ENCODE measurements around the gene C9orf85.
"Not testable (repeated sequence)": the region's sequence is repeated elsewhere in the genome, so short reads cannot be mapped to it uniquely, and the experiment has no call there.

The C9orf85 gene

GRCh38 chr9:71941998-71942567 is 30.6 kb downstream of the C9orf85 start:
- no peak for DNase-seq (ENCODE audit: low read depth)

- DNase-seq (ENCODE audit: low read depth), result no peak
Observed at GRCh38 chr9:71944754-71945375, 33.4 kb downstream of the C9orf85 start.

GRCh38 chr9:71954652-71955051 is 43.2 kb downstream of the C9orf85 start:
- not testable (repeated sequence) for DNase-seq (ENCODE audit: low read depth)

GRCh38 chr9:71955300-71955915 is 44.0 kb downstream of the C9orf85 start:
- DNase-seq (ENCODE audit: low read depth), result no peak

GRCh38 chr9:71962328-71962727 is 50.9 kb downstream of the C9orf85 start:
- no peak for DNase-seq (ENCODE audit: low read depth)

GRCh38 chr9:71963471-71963996 is 52.1 kb downstream of the C9orf85 start:
- not testable (repeated sequence) for DNase-seq (ENCODE audit: low read depth)

GRCh38 chr9:71965403-71965802 is 54.0 kb downstream of the C9orf85 start:
- no peak for DNase-seq (ENCODE audit: low read depth)

GRCh38 chr9:71966601-71967000 is 55.2 kb downstream of the C9orf85 start:
- DNase-seq (ENCODE audit: low read depth), result no peak

- no peak for DNase-seq (ENCODE audit: low read depth)
Observed at GRCh38 chr9:71968541-71969090, 57.2 kb downstream of the C9orf85 start.

- DNase-seq (ENCODE audit: low read depth), result no peak
Observed at GRCh38 chr9:71975833-71976232, 64.4 kb downstream of the C9orf85 start.

GRCh38 chr9:71977003-71977402 is 65.6 kb downstream of the C9orf85 start:
- DNase-seq (ENCODE audit: low read depth), result no peak

GRCh38 chr9:71980266-71981190 is 69.1 kb downstream of the C9orf85 start:
- DNase-seq (ENCODE audit: low read depth), result no peak

GRCh38 chr9:71981944-71982343 is 70.5 kb downstream of the C9orf85 start:
- DNase-seq (ENCODE audit: low read depth), result no peak

- no peak for DNase-seq (ENCODE audit: low read depth)
Observed at GRCh38 chr9:71984403-71984802, 73.0 kb downstream of the C9orf85 start.

- no peak for DNase-seq (ENCODE audit: low read depth)
Observed at GRCh38 chr9:71984831-71985281, 73.4 kb downstream of the C9orf85 start.

GRCh38 chr9:71985297-71985911 is 74.0 kb downstream of the C9orf85 start:
- no peak for DNase-seq (ENCODE audit: low read depth)

GRCh38 chr9:71986900-71987299 is 75.5 kb downstream of the C9orf85 start:
- DNase-seq (ENCODE audit: low read depth), result no peak

- DNase-seq (ENCODE audit: low read depth), result no peak
Observed at GRCh38 chr9:71987471-71988371, 76.3 kb downstream of the C9orf85 start.

GRCh38 chr9:71990466-71990865 is 79.0 kb downstream of the C9orf85 start:
- DNase-seq (ENCODE audit: low read depth), result no peak

- DNase-seq (ENCODE audit: low read depth), result no peak
Observed at GRCh38 chr9:72005451-72005850, 94.0 kb downstream of the C9orf85 start.

Measured in CMK (cell line).